GM23338 (cell line): Measurements from ENCODE around the gene ZBTB44.

Experiments used
- CREB1 ChIP-seq: fragments of 250-450 bp; sonication (Bioruptor Pico); IDR thresholded peaks from 2 replicates; pipeline ENCODE4 v1.5.0; 2020; ENCODE audit warnings: low read depth, mild to moderate bottlenecking, moderate library complexity
- EZH2 ChIP-seq: fragments of 200-600 bp; sonication (generic); IDR thresholded peaks from one replicate; pipeline ENCODE4 v1.8.0; 2017; ENCODE audit warnings: antibody characterized with exemption, mild to moderate bottlenecking, low read depth; ENCODE audit not compliant: unreplicated experiment
- EZH2phosphoT487 ChIP-seq: fragments of 200-600 bp; sonication (generic); IDR thresholded peaks from one replicate; pipeline ENCODE4 v1.8.1; 2018; ENCODE audit warnings: antibody characterized with exemption; ENCODE audit not compliant: unreplicated experiment
- JUNB ChIP-seq: IDR thresholded peaks from one replicate; pipeline ENCODE4 v1.6.1; 2016; ENCODE audit warnings: antibody characterized with exemption; ENCODE audit not compliant: unreplicated experiment
- NANOG ChIP-seq: IDR thresholded peaks from 2 replicates; pipeline ENCODE4 v1.6.1; 2016; ENCODE audit warnings: antibody characterized with exemption, borderline replicate concordance
- POLR2AphosphoS5 ChIP-seq: IDR thresholded peaks from 2 replicates; pipeline ENCODE4 v1.6.1; 2016; ENCODE audit warnings: antibody characterized with exemption, low read depth
- STAT1 ChIP-seq: IDR thresholded peaks from one replicate; pipeline ENCODE4 v1.6.1; 2016; ENCODE audit warnings: antibody characterized with exemption; ENCODE audit not compliant: unreplicated experiment
- TF ChIP-seq, protein P1 (sequence below), 2 experiments: fragments of 200-600 bp in 1 of 2; sonication (generic) in 1 of 2; conservative IDR thresholded peaks; 2 replicates each; pipeline versions ENCODE4 v1.5.1 to v1.6.1; 2016 to 2017; ENCODE audit warnings: antibody characterized with exemption in 2 of 2, low read depth in 2 of 2, mild to moderate bottlenecking in 2 of 2, moderate library complexity in 1 of 2
- TF ChIP-seq, protein P2 (sequence below): IDR thresholded peaks from one replicate; pipeline ENCODE4 v1.6.1; 2018; ENCODE audit warnings: antibody characterized with exemption; ENCODE audit not compliant: unreplicated experiment
- TF ChIP-seq, protein P3 (sequence below): IDR thresholded peaks from 2 replicates; pipeline ENCODE4 v1.6.1; 2016; ENCODE audit warnings: antibody characterized with exemption

DNA sequence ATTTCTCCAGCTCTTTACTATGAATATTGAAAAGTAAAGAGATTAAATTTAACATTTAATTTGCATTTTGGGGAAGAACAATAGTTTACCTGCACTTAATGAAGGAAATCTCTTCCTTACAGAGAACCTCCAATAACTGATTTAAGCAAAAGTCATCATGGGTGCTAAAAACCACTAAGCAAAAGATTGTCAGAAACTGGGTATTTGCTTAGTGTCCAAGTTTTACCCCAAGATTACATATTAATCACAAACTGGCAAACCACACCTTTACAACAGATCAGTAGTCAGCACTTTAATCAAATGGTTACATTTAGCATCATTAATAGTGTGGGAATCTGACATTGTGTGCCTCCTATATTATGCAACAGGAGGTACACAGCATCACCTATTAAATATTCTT, 2.7 kb downstream of the ZBTB44 start:
- TF ChIP-seq, protein P1, sequence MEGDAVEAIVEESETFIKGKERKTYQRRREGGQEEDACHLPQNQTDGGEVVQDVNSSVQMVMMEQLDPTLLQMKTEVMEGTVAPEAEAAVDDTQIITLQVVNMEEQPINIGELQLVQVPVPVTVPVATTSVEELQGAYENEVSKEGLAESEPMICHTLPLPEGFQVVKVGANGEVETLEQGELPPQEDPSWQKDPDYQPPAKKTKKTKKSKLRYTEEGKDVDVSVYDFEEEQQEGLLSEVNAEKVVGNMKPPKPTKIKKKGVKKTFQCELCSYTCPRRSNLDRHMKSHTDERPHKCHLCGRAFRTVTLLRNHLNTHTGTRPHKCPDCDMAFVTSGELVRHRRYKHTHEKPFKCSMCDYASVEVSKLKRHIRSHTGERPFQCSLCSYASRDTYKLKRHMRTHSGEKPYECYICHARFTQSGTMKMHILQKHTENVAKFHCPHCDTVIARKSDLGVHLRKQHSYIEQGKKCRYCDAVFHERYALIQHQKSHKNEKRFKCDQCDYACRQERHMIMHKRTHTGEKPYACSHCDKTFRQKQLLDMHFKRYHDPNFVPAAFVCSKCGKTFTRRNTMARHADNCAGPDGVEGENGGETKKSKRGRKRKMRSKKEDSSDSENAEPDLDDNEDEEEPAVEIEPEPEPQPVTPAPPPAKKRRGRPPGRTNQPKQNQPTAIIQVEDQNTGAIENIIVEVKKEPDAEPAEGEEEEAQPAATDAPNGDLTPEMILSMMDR (conservative IDR thresholded peaks at IDR 0.05; ENCODE audit: low read depth in 2 of 2), result no peak
- TF ChIP-seq POLR2AphosphoS5 (no peak), NANOG (no peak), EZH2 (no peak), EZH2phosphoT487 (no peak), CREB1 (CRISPR knock-in tag) (no peak), JUNB (no peak), STAT1 (no peak)
- TF ChIP-seq, protein P2, sequence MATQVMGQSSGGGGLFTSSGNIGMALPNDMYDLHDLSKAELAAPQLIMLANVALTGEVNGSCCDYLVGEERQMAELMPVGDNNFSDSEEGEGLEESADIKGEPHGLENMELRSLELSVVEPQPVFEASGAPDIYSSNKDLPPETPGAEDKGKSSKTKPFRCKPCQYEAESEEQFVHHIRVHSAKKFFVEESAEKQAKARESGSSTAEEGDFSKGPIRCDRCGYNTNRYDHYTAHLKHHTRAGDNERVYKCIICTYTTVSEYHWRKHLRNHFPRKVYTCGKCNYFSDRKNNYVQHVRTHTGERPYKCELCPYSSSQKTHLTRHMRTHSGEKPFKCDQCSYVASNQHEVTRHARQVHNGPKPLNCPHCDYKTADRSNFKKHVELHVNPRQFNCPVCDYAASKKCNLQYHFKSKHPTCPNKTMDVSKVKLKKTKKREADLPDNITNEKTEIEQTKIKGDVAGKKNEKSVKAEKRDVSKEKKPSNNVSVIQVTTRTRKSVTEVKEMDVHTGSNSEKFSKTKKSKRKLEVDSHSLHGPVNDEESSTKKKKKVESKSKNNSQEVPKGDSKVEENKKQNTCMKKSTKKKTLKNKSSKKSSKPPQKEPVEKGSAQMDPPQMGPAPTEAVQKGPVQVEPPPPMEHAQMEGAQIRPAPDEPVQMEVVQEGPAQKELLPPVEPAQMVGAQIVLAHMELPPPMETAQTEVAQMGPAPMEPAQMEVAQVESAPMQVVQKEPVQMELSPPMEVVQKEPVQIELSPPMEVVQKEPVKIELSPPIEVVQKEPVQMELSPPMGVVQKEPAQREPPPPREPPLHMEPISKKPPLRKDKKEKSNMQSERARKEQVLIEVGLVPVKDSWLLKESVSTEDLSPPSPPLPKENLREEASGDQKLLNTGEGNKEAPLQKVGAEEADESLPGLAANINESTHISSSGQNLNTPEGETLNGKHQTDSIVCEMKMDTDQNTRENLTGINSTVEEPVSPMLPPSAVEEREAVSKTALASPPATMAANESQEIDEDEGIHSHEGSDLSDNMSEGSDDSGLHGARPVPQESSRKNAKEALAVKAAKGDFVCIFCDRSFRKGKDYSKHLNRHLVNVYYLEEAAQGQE, result no peak
- TF ChIP-seq, protein P3, sequence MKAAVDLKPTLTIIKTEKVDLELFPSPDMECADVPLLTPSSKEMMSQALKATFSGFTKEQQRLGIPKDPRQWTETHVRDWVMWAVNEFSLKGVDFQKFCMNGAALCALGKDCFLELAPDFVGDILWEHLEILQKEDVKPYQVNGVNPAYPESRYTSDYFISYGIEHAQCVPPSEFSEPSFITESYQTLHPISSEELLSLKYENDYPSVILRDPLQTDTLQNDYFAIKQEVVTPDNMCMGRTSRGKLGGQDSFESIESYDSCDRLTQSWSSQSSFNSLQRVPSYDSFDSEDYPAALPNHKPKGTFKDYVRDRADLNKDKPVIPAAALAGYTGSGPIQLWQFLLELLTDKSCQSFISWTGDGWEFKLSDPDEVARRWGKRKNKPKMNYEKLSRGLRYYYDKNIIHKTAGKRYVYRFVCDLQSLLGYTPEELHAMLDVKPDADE, result no peak
